WTC11 (cell line): ENCODE measurements around the gene DHDH.

Source experiments
- JUN ChIP-seq: sonication (generic); formaldehyde crosslinking; IDR thresholded peaks from 2 replicates; pipeline ENCODE4 v1.8.0; 2023; ENCODE audit warnings: mild to moderate bottlenecking, missing genetic modification reagents
- NR2C2 ChIP-seq: sonication (generic); formaldehyde crosslinking; IDR thresholded peaks from 2 replicates; pipeline ENCODE4 v1.8.0; 2022; ENCODE audit warnings: mild to moderate bottlenecking, missing genetic modification reagents
- NR3C1 ChIP-seq: sonication (generic); formaldehyde crosslinking; conservative IDR thresholded peaks from 2 replicates; pipeline ENCODE4 v1.8.1; 2023; ENCODE audit warnings: low read depth, mild to moderate bottlenecking, missing genetic modification reagents
- RELA ChIP-seq: sonication (generic); formaldehyde crosslinking; IDR thresholded peaks from 2 replicates; pipeline ENCODE4 v1.8.1; 2022; ENCODE audit warnings: missing genetic modification reagents, mild to moderate bottlenecking, borderline replicate concordance
- SMAD3 ChIP-seq: sonication (generic); formaldehyde crosslinking; IDR thresholded peaks from 2 replicates; pipeline ENCODE4 v1.8.0; 2022; ENCODE audit warnings: missing genetic modification reagents, mild to moderate bottlenecking, borderline replicate concordance
- SP1 ChIP-seq: sonication (generic); formaldehyde crosslinking; conservative IDR thresholded peaks from 2 replicates; pipeline ENCODE4 v1.8.1; 2022; ENCODE audit warnings: missing genetic modification reagents
- TEAD4 ChIP-seq: sonication (generic); formaldehyde crosslinking; IDR thresholded peaks from 2 replicates; pipeline ENCODE4 v1.8.0; 2022; ENCODE audit warnings: mild to moderate bottlenecking, missing genetic modification reagents
- ZNF423 ChIP-seq: fragments of 250-450 bp; sonication (Bioruptor Pico); IDR thresholded peaks from 2 replicates; pipeline ENCODE4 v2.1.2; 2022; ENCODE audit warnings: mild to moderate bottlenecking, moderate library complexity
- TF ChIP-seq, protein P1 (sequence below): sonication (generic); formaldehyde crosslinking; IDR thresholded peaks from 2 replicates; pipeline ENCODE4 v1.8.1; 2022; ENCODE audit warnings: low read depth, missing genetic modification reagents, borderline replicate concordance
- TF ChIP-seq, protein P2 (sequence below): fragments of 200-600 bp; IDR thresholded peaks from 2 replicates; pipeline ENCODE4 v1.8.0; 2022; ENCODE audit warnings: antibody characterized with exemption
- TF ChIP-seq, protein P3 (sequence below): sonication (generic); formaldehyde crosslinking; IDR thresholded peaks from 2 replicates; pipeline ENCODE4 v1.8.1; 2023; ENCODE audit warnings: mild to moderate bottlenecking, missing genetic modification reagents, moderate library complexity
- TF ChIP-seq, protein P4 (sequence below): sonication (generic); formaldehyde crosslinking; IDR thresholded peaks from 2 replicates; pipeline ENCODE4 v1.8.0; 2022; ENCODE audit warnings: mild to moderate bottlenecking, missing genetic modification reagents
- TF ChIP-seq, protein P5 (sequence below): sonication (generic); formaldehyde crosslinking; IDR thresholded peaks from 2 replicates; pipeline ENCODE4 v1.8.0; 2022; ENCODE audit warnings: mild to moderate bottlenecking, missing genetic modification reagents

DNA sequence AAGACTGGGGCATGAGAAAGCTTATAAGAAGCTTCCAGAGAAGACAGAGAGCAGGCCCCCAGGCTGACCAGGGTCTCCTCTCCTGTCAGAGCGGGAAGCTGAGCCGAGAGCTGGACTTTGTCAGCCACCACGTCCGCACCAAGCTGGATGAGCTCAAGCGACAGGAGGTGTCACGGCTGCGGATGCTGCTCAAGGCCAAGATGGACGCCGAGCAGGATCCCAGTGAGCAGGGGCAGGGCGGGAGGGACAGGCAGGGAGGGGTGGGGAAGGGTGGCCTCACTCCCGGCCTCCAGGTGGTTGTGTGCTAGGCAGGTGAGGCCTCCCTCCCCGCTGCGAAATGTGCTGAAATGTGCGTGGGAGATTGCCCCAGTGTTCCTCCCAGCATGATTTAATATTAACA lies 27.8 kb upstream of the DHDH start:
- TF ChIP-seq, protein P1, sequence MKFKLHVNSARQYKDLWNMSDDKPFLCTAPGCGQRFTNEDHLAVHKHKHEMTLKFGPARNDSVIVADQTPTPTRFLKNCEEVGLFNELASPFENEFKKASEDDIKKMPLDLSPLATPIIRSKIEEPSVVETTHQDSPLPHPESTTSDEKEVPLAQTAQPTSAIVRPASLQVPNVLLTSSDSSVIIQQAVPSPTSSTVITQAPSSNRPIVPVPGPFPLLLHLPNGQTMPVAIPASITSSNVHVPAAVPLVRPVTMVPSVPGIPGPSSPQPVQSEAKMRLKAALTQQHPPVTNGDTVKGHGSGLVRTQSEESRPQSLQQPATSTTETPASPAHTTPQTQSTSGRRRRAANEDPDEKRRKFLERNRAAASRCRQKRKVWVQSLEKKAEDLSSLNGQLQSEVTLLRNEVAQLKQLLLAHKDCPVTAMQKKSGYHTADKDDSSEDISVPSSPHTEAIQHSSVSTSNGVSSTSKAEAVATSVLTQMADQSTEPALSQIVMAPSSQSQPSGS (CRISPR knock-in tag) = no peak
- TF ChIP-seq, protein P2, sequence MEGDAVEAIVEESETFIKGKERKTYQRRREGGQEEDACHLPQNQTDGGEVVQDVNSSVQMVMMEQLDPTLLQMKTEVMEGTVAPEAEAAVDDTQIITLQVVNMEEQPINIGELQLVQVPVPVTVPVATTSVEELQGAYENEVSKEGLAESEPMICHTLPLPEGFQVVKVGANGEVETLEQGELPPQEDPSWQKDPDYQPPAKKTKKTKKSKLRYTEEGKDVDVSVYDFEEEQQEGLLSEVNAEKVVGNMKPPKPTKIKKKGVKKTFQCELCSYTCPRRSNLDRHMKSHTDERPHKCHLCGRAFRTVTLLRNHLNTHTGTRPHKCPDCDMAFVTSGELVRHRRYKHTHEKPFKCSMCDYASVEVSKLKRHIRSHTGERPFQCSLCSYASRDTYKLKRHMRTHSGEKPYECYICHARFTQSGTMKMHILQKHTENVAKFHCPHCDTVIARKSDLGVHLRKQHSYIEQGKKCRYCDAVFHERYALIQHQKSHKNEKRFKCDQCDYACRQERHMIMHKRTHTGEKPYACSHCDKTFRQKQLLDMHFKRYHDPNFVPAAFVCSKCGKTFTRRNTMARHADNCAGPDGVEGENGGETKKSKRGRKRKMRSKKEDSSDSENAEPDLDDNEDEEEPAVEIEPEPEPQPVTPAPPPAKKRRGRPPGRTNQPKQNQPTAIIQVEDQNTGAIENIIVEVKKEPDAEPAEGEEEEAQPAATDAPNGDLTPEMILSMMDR = no peak
- no peak for TF ChIP-seq TEAD4 (CRISPR knock-in tag)
- TF ChIP-seq, protein P3, sequence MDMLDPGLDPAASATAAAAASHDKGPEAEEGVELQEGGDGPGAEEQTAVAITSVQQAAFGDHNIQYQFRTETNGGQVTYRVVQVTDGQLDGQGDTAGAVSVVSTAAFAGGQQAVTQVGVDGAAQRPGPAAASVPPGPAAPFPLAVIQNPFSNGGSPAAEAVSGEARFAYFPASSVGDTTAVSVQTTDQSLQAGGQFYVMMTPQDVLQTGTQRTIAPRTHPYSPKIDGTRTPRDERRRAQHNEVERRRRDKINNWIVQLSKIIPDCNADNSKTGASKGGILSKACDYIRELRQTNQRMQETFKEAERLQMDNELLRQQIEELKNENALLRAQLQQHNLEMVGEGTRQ (CRISPR knock-in tag) = no peak
- no peak for TF ChIP-seq NR3C1 (CRISPR knock-in tag)
- TF ChIP-seq, protein P4, sequence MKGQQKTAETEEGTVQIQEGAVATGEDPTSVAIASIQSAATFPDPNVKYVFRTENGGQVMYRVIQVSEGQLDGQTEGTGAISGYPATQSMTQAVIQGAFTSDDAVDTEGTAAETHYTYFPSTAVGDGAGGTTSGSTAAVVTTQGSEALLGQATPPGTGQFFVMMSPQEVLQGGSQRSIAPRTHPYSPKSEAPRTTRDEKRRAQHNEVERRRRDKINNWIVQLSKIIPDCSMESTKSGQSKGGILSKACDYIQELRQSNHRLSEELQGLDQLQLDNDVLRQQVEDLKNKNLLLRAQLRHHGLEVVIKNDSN (CRISPR knock-in tag) = no peak
- TF ChIP-seq JUN (CRISPR knock-in tag) = no peak
- TF ChIP-seq NR2C2 = no peak
- no peak for TF ChIP-seq RELA (CRISPR knock-in tag)
- no peak for TF ChIP-seq ZNF423
- no peak for TF ChIP-seq SMAD3 (CRISPR knock-in tag)
- no peak for TF ChIP-seq SP1 (CRISPR knock-in tag)
- TF ChIP-seq, protein P5, sequence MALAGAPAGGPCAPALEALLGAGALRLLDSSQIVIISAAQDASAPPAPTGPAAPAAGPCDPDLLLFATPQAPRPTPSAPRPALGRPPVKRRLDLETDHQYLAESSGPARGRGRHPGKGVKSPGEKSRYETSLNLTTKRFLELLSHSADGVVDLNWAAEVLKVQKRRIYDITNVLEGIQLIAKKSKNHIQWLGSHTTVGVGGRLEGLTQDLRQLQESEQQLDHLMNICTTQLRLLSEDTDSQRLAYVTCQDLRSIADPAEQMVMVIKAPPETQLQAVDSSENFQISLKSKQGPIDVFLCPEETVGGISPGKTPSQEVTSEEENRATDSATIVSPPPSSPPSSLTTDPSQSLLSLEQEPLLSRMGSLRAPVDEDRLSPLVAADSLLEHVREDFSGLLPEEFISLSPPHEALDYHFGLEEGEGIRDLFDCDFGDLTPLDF = no peak
